Left ventricle myocardium inferior (tissue), 1 donor: Measurements from ENCODE around the gene GLRB. TPM values are rescaled to one million over a fixed set of nuclear protein-coding genes. Genes with fewer than 3 reads are reported as not detected.
"Not testable (repeated sequence)": the region's sequence is repeated elsewhere in the genome, so short reads cannot be mapped to it uniquely, and the experiment has no call there.

Source experiments
- DNase-seq: peaks from one replicate; pipeline ENCODE4 v3.0.0-alpha.2; 2020
- H3K27ac ChIP-seq: fragments of 200-600 bp; replicated peaks from 2 replicates; pipeline ENCODE4 v1.8.0; 2021
- H3K27me3 ChIP-seq: fragments of 200-600 bp; 2 replicates; pipeline ENCODE4 v1.8.0; 2021; ENCODE audit warnings: low read depth
- H3K36me3 ChIP-seq: fragments of 200-600 bp; 2 replicates; pipeline ENCODE4 v1.8.0; 2021
- H3K4me1 ChIP-seq: fragments of 200-600 bp; 2 replicates; pipeline ENCODE4 v1.8.0; 2021
- H3K4me3 ChIP-seq: fragments of 200-600 bp; 2 replicates; pipeline ENCODE4 v1.8.0; 2021; ENCODE audit warnings: mild to moderate bottlenecking, moderate library complexity
- H3K9me3 ChIP-seq: fragments of 200-600 bp; replicated peaks from 2 replicates; pipeline ENCODE4 v1.8.0; 2021
- intact Hi-C: fragments of 100-400 bp; cut with micrococcal nuclease; formaldehyde crosslinking; loops from one replicate; pipeline ENCODE4 v1.11.0; 2022
- total RNA-seq: library from RNA; stranded (reverse); fragmentation: NEBNext Ultra II Directional; extraction: Animal tissue kit (Norgen Biotek cat#: 25700); gene quantifications from one replicate; pipeline ENCODE4 v1.2.1, GENCODE V29; 2021
- TF ChIP-seq, protein P1 (sequence below): fragments of 200-600 bp; IDR thresholded peaks from 2 replicates; pipeline ENCODE4 v1.8.0; 2021; ENCODE audit warnings: antibody characterized with exemption, mild to moderate bottlenecking, borderline replicate concordance
- donor health status: DM: no; HTN: yes; CAD: no; lungs with severe emphysema.

Gene GLRB
- total RNA-seq, 1 donor from 2014 or later: 12.0 TPM

DNA sequence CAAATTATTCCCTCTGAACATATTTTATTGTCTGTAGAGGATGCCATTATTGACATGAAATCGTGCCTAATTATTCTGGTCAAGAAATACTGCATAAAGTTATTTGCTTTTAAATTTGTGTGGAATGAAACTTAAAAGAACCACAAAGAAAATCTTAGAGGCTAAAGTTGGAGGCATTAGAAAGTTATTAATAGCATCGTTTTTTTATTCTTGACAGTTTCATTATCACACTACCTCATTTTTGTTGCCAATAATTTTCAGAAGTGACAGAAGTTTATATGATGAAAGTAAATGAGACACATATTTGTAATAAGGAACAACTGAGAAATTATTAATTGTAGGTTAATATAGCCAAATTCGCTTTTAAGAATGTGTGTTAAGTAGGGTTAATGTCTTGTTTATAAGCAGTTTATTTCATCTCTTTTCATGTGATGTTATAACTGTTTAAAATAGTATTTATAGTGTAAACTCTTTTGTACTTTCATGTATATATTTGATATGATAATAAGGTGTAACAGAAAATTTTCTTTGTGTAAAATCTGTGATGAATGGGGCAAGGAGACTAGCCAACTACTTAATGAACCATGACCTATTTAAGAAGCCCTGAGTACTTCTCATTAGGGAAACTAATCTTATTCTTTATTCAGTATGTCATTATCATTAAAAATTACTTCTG, 90.1 kb downstream of the GLRB start:
- TF ChIP-seq, protein P1, sequence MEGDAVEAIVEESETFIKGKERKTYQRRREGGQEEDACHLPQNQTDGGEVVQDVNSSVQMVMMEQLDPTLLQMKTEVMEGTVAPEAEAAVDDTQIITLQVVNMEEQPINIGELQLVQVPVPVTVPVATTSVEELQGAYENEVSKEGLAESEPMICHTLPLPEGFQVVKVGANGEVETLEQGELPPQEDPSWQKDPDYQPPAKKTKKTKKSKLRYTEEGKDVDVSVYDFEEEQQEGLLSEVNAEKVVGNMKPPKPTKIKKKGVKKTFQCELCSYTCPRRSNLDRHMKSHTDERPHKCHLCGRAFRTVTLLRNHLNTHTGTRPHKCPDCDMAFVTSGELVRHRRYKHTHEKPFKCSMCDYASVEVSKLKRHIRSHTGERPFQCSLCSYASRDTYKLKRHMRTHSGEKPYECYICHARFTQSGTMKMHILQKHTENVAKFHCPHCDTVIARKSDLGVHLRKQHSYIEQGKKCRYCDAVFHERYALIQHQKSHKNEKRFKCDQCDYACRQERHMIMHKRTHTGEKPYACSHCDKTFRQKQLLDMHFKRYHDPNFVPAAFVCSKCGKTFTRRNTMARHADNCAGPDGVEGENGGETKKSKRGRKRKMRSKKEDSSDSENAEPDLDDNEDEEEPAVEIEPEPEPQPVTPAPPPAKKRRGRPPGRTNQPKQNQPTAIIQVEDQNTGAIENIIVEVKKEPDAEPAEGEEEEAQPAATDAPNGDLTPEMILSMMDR: no peak
- H3K27me3 ChIP-seq: no peaks in the 10 kb centered on the region
- H3K4me1 ChIP-seq: no peaks in the 10 kb centered on the region
- no peak overlapping the region for H3K27ac ChIP-seq
- no peak for DNase-seq
- no peak overlapping the region for H3K4me3 ChIP-seq
- intact Hi-C loops: no loop called here
- H3K36me3 ChIP-seq: no peaks in the 10 kb centered on the region
- no peaks in the 10 kb centered on the region for H3K9me3 ChIP-seq

DNA sequence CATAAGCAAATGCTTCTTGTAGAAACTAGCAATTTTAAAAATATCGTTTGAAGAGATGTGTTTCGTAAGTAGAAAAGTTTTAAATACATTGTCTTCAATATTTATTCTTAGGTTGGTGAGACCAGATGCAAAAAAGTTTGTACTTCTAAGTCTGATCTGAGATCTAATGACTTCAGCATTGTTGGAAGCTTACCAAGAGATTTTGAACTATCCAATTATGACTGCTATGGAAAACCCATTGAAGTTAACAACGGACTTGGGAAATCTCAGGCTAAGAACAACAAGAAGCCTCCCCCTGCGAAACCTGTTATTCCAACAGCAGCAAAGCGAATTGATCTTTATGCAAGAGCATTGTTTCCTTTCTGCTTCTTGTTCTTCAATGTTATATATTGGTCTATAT, 94.4 kb downstream of the GLRB start:
- DNase-seq: no peak
- intact Hi-C loops: no loop called here
- Histone ChIP-seq H3K27ac (no peak overlapping the region), H3K4me3 (no peak overlapping the region), H3K27me3 (no peaks in the 10 kb centered on the region), H3K36me3 (no peaks in the 10 kb centered on the region), H3K4me1 (no peaks in the 10 kb centered on the region), H3K9me3 (no peaks in the 10 kb centered on the region)
- TF ChIP-seq, protein P1: no peak

DNA sequence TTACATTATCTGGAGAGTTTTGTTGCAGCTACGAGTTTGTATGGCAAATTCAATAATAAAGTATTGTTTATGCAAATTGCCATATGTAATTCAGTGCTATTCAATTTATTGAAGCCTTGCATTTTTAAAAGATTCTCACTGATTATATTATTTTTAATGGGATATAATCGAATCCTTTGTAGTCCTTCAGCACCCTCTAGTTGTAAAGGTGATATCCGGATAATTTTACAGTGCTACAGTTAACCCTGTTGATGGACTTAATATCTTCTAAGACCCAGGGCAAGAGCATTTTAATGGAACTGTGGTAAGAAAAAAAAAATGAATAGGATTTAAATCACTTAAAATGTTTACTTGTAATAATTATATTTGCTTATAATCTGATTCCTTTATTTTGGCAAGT, 96.1 kb downstream of the GLRB start:
- intact Hi-C loops: no loop called here

DNA sequence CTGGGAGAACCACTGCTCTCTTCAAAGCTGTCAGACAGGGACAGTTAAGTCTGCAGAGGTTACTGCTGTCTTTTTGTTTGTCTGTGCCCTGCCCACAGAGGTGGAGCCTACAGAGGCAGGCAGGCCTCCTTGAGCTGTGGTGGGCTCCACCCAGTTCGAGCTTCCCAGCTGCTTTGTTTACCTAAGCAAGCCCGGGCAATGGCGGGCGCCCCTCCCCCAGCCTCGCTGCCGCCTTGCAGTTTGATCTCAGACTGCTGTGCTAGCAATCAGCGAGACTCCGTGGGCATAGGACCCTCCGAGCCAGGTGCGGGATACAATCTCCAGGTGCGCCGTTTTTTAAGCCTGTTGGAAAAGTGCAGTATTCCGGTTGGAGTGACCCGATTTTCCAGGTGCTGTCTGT, 104.3 kb downstream of the GLRB start:
- H3K36me3 ChIP-seq, H3K4me1 ChIP-seq, DNase-seq, H3K4me3 ChIP-seq, H3K9me3 ChIP-seq, intact Hi-C loops, H3K27me3 ChIP-seq, H3K27ac ChIP-seq: not testable (repeated sequence)

More for the DNA sequence above, 96.1 kb downstream of the GLRB start:
- no peaks in the 10 kb centered on the region for H3K36me3 ChIP-seq
- no peaks in the 10 kb centered on the region for H3K4me1 ChIP-seq
- no peaks in the 10 kb centered on the region for H3K9me3 ChIP-seq
- H3K4me3 ChIP-seq: no peak overlapping the region
- DNase-seq: no peak
- TF ChIP-seq, protein P1: peak; percentile 23
- no peak overlapping the region for H3K27ac ChIP-seq
- H3K27me3 ChIP-seq: no peaks in the 10 kb centered on the region

DNA sequence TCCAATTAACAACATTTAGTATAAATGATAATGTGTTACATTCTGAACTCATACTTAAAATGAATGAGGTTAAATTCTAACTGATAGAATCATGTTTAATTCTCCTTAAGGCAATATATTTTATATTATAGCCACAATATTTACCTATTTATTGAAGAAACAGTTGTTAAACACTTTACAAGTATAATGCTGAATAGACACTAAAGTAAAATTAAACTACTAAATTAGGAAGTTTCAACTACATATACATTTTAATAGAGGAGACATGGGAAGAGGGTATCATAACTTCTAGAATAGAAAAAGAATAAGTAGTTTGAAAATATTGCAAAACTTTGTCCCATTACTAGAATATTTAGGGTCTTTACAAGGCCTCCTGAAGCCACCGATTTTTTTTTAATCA, 108.3 kb downstream of the GLRB start:
- H3K27ac ChIP-seq: no peak overlapping the region
- H3K4me1 ChIP-seq: no peaks in the 10 kb centered on the region
- intact Hi-C loops: no loop called here
- H3K36me3 ChIP-seq: no peaks in the 10 kb centered on the region
- peaks cover 19% of the 10 kb centered on the region for H3K9me3 ChIP-seq
- no peak overlapping the region for H3K4me3 ChIP-seq
- TF ChIP-seq, protein P1: no peak
- no peaks in the 10 kb centered on the region for H3K27me3 ChIP-seq
- no peak for DNase-seq

DNA sequence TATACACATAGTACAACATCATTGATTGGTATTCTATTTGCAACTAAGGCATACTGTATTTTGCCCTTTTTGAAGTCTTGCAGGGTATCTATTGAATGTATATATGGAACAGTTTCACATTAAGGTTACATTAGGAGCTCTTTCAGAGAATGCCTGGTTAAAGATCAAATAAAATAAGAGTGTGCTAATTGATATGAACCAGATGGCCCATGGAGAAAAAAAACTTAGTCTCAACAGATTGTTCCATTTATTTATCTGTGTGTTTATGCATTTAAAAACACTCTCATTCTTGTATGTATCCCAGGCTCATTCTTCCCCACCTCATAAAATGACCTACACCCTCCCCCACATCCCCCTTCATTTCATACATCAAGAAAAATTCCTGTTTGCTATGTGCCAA, 109.4 kb downstream of the GLRB start:
- no peak for DNase-seq
- Histone ChIP-seq H3K9me3 (peaks cover 28% of the 10 kb centered on the region), H3K4me3 (no peak overlapping the region), H3K27ac (no peak overlapping the region), H3K4me1 (no peaks in the 10 kb centered on the region), H3K36me3 (no peaks in the 10 kb centered on the region), H3K27me3 (no peaks in the 10 kb centered on the region)
- TF ChIP-seq, protein P1: no peak
- intact Hi-C loops: no loop called here
